Suppressor macrophage (primary cell): ENCODE measurements around the gene TTC33.
"Not testable (repeated sequence)": the region's sequence is repeated elsewhere in the genome, so short reads cannot be mapped to it uniquely, and the experiment has no call there.

Source experiments
- DNase-seq, 4 experiments: peaks; one replicate each; pipeline ENCODE4 v3.0.0-alpha.2; 2020 to 2022
- total RNA-seq, 17 experiments: gene quantifications; one replicate each; lab custom pipeline; 2026; ENCODE audit warnings: mixed read lengths in 6 of 17, inconsistent platforms in 3 of 17; lab: John Stamatoyannopoulos, UW

TTC33 gene
- total RNA-seq, result 12.5 to 24.1 (median 17.2) reads per million in 17 experiments

DNA sequence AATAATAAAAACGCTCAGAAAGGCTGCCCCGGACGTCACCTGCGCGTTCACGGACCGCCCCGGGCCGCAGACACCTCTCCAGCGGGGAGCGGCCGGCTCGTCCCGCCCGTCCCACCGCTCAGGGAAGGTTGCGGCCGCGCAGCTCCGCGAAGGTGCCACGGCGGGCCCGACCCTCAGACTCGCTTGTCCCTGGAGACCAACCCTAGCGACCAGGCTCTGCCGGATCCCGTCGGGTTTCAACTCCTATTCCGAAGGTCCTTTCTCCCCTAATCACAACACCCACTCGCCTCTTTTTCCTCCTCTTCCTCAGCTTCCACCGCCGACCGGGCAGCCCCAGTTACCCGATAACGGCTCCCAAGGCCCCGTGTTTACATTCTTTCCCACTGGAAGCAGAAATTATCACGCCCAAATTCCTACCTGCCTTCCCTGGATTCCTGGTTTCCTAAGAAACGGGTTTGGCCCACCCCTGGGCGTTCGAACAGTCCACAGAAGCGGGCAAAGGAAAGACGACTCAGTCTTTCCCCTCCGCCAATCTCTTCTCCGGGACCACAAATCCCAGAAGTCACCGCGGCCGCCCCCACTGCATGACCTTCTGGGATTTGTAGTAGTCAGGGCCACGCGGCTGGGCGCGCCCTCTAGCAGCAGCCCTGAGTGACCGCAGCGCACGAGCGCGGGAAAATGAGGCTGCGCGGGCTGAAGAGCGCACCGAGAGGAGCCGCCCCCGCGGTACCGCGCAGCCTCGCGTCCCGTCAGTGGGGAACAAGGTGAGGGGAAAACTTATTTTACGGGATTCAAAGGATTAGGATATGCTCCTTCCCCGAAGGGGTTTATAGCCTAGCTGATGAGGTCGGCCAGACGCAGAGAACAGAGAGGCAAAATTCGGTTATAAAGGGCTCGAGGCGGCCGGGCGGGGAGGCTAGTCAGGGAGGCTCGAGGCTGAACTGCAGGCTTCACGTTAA lies at the start of gene TTC33:
TTC33 (minus strand) TSS at position 555 of the 959 bp plus-strand sequence. CDS start 8,943 bp downstream, outside the sequence.
- DNase-seq, result peak; percentile 93 to 96 (median 94)

DNA sequence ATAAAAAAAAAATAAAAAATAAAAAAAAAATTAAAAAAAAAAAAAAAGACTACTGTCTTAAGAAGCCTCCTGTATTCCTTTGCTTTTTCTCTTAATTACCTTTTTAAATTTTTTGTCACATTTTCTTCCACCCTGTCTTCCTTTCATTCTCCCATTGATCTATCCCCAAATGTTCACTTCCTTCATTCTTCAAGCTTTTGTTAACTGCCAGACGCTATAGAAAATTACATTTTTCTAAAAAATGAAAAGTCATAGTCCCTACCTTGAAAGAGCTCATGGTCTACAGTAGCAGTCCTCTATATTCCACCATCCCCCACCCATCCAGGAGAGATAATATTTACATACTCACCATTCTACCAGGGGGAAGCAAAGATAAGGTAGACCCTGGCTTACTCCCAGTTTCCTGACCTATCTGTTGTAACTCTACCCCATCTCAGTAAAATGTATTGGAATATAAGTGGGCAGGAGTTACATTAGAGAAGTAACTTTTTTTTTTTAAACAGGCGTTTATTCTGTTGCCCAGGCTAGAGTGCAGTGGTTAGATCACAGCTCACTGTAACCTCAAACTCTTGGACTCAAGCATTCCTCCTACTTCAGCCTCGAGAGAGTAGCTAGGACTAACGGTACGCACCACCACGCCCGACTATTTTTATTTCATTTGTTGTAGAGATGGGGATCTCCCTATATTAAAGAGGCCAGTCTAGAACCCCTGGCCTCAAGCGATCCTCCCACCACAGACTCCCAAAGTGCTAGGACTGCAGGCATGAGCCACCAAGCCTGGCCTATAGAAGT lies 46.2 kb upstream of the TTC33 start:
- DNase-seq, result no peak

GRCh38 chr5:40799258-40799657 lies 43.5 kb upstream of the TTC33 start:
- DNase-seq, result no peak

GRCh38 chr5:40798801-40799210 lies 43.0 kb upstream of the TTC33 start:
- DNase-seq, result no peak

DNA sequence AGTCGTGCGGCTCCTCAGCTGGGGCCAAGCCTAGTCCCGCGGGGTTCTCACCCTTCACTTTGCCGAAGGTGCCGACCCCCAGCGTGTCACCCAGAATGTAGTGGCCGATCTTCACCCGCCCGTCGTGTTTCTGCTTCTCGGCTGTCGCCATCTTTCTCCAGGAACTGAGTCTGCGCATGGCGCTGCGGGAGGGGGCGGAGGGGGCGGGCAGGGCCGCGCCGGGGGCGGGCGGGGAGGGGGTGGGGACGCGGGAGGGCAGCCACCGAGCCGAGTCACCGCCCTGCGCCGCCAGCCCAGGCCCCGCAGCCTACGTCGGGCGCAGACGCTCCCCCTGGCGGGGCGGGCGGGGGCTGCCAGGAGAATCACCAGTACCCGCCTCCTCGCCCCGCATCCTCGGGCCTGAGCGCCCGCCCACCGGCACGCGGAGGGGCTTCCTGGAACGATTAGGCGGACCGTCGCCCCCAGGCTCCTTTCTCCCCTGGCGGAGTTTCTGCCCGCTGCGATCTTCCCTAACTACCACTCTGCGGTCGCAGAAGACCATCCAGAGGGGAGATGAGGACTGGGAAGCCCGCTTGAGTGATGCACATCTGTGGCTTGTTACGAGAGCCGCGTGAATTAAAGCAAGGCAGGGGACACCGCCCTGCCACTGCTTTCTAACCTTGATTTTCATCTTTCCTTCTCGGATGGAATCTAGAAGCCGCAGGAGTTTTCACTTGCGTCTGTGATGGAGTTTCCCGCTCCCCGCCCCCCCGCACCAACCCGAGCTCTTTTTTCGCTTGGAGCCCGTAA lies 42.4 kb upstream of the TTC33 start, which contains the start of gene PRKAA1:
PRKAA1 (minus strand) TSS at position 363 of the 789 bp plus-strand sequence; CDS start at position 178, 185 bp downstream.
- DNase-seq, result peak; percentile 82 to 94 (median 90)

- DNase-seq, result peak; percentile 46 to 79 (median 69)
These were observed 41.7 kb upstream of the TTC33 start for GRCh38 chr5:40797273-40798011.

DNA sequence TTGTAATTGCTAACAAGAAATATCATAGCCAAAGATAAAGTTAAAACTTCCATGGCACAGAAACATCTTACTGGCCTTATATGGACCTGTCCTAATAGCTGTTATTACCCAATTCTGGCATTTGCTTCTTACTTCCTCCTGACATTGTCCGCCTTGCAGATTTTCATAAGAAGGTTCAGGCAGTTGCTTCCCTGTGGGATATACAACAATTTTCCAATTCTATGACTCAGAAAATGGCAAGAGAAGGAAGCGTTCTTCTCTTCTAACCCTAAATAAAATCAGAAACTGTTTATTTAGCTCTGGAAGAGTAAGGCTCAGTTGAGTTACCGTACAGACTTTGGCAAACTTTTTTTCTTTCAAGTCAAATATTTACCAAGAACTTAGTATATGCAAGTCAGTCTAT lies 40.7 kb upstream of the TTC33 start:
- peak; percentile 30 to 78 (median 57) for DNase-seq

DNA sequence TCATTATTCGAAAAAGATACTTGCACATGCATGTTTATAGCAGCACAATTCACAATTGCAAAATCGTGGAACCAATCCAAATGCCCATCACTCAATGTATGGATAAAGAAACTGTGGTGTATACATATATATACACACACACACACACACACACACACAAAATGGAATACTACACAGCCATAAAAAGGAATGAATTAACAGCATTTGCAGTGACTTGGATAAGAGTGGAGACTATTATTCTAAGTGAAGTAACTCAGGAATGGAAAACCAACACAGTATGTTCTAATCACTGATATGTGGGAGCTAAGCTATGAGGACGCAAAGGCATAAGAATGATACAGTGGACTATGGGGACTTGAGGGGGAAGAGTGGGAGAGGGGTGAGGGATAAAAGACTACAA lies 39.1 kb upstream of the TTC33 start:
- DNase-seq, result not testable (repeated sequence)

DNA sequence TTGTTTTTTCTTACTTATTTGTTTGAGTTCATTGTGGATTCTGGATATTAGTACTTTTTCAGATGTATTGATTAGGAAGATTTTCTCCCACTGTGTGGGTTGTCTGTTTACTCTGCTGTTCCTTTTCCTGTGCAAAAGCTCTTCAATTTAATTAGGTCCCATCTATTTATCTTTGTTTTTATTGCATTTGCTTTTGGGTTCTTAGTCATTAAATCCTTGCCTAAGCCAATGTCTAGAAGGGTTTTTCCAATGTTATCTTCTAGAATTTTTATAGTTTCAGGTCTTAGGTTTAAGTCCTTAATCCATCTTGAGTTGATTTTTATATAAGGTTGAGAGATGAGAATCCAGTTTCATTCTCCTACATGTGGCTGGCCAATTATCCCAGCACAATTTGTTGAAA lies 38.6 kb upstream of the TTC33 start:
- not testable (repeated sequence) for DNase-seq

- not testable (repeated sequence) for DNase-seq
These were observed 36.9 kb upstream of the TTC33 start for GRCh38 chr5:40792691-40793090.

DNA sequence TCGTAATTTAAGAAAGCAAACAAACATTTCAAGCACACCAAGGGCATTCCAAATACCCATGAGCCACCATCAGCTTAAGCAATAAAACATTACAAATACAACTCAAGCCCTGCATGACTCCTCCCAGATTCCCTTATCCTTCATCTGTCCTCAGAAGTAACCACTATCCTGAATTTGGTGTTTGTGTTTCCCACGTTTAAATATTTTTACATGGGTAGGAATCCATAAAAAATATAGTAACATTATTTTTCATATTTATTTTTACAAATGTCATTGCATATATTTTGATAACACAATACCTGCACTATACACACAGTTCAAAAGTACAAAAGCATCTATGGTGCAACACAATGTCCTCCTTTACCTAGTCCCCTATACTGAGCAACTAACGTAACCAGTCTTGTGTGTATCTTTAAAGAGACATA lies 36.0 kb upstream of the TTC33 start:
- no peak for DNase-seq

DNA sequence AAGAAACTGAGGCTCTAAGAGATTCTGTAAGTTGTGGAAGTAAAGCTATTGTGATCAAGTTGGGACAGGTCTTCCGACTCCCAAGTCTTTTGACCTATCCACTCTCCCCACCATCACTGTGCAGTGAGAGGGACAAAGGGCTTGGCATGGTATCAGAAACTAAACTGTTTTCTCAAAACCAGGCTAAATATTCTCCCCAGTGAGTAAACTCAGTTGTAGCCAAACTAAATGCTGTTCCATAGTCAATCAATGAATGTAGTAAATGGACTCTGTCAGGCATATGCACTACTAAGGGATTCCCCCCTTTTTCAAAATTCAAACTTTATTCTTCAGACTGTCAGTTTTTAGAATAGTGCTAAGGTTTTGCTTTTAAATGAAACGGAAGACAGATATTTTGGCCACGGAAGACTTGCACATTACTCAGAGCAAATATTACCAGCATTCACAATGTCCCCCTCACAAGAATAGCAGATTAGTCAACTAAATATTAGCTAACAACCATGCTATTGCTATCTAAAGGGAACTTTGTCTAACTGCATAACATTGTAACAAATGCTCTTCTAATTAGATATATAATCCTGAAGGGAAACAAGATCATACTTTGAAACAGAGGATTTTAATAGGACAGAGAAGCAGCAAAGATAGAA lies 35.3 kb upstream of the TTC33 start:
- peak in 1 of 4 experiments; percentile 10 for DNase-seq

DNA sequence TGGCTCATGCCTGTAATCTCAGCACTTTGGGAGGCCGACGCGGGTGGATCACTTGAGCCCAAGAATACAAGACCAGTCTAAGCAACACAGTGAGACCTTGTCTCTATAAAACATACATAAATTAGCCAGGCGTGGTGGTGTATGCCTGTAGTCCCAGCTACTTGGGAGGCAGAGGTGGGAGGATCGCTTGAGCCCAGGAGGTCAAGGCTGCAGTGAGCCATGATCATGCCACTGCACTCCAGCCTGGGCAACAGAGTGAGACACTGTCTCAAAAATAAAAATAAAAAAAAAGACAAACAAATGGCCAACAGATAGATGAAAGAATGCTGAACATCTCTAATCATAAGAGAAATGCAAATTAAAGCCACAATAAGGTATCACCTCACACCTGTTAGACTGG lies 33.2 kb upstream of the TTC33 start:
- not testable (repeated sequence) for DNase-seq

DNA sequence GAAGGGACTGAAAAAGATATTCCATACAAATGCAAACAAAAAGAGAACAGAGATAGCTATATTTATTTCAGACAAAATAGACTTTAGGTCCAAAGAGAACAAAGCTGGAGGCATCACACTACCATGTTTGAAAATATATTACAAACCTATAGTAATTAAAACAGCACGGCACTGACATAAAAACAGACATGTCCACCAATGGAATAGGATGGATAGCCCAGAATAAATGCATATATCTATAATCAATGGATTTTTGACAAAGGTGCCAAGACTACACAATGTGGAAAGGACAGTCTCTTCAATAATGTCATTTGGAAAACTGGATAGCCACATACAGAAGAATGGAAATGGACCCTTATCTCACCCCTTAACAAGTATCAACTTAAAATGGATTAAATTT lies 32.2 kb upstream of the TTC33 start:
- no peak for DNase-seq

DNA sequence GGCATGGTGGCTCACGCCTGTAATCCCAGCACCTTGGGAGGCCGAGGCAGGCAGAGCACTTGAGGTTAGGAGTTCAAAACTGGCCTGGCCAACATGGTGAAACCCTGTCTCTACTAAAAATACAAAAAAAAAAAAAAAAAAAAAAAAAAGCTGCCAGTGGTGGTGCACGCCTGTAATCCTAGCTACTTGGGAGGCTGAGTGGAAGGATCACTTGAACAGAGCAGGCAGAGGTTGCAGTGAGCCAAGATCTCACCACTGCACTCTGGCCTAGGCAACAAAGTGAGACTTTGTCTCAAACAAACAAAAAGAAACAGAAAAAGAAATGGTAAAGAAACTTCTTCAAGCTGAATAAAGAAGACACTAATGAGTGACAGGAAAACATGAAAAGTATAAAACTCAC lies 30.9 kb upstream of the TTC33 start:
- DNase-seq, result not testable (repeated sequence)

DNA sequence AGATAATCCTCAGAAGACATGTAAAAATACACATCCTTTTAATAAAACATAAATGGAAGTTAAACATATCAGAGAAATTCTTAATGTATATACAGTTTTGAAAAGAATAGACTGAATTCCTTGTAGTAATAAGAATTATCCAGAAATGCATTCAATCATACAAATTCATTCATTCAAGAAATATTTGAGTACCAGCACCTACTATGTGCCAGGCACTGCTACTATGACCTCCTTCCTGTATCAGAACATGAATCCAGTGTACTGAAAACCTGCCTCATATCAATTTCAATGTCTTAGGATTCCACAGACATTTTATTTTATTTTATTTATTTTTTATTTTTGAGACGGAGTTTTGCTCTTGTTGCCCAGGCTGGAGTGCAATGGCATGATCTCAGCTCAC lies 29.2 kb upstream of the TTC33 start:
- no peak for DNase-seq

- no peak for DNase-seq
These were observed 28.4 kb upstream of the TTC33 start for GRCh38 chr5:40784027-40784653.

- no peak for DNase-seq
These were observed 26.2 kb upstream of the TTC33 start for GRCh38 chr5:40781843-40782409.

DNA sequence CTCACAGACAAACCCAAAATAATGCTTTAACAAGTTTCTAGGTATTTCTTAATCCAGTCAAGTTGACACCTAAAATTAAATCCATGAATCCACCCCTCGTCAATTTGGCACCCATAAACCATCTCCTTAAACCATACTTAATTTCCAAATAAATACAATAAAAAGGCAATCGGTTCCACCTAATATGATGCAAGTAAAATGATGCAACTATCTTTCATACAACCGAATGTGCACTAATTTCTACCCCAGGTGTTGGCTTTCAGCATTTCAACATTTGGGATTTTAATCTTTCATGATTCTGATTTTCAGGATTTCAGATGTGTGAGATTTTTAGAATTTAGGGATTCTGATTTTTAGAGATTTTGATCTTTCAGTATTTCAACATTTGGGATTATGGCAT lies 25.1 kb upstream of the TTC33 start:
- no peak for DNase-seq

DNA sequence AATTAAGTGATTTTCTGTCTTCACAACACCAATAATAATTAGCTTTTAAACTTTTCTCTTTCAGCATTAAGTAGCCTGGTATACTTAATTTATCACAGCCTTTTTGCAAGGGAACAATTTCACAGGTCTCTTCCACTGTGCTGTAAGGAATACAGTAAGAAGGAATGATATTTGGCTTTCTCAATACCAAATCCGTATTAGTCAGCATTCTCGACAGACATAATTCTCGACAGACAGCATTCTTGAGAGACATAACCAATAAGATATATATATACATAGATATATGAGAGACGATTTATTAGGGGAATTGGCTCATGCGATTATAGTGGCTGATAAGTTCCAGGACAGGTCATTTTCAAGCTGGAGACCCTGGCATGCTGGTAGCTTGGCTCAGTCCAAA lies 24.4 kb upstream of the TTC33 start:
- no peak for DNase-seq
